Measurements from ENCODE around the gene LITAF. TPM values are rescaled to one million over a fixed set of nuclear protein-coding genes. Genes with fewer than 3 reads are reported as not detected.

LITAF gene
- total and polyA plus RNA-seq, 4 donors = 5.2 to 65.2 (median 36.0) TPM

GRCh38 chr16:11553371-11553770 is 33.3 kb downstream of the LITAF start:
- Histone ChIP-seq H3K4me1 (ENCODE audit: control insufficient read depth in 4 of 4, insufficient read depth in 4 of 4, low read length in 3 of 4) (peaks cover 2 to 22% (median 12%) of the 10 kb centered on the region in 4 donors), H3K27ac (ENCODE audit: low read depth in 1 of 2, low read length in 2 of 2) (peak overlapping the region; percentile 86 to 89), H3K4me3 (ENCODE audit: low read depth in 1 of 3, low read length in 3 of 3) (no peak overlapping the region), H3K27me3 (ENCODE audit: control insufficient read depth in 4 of 4, insufficient read depth in 4 of 4, low read length in 3 of 4) (no peaks in the 10 kb centered on the region), H3K36me3 (ENCODE audit: control insufficient read depth in 4 of 4, insufficient read depth in 3 of 4, low read depth in 1 of 4, low read length in 3 of 4) (peaks cover 9 to 27% (median 22%) of the 10 kb centered on the region in 4 donors), H3K9ac (ENCODE audit: low read depth in 1 of 2, low read length in 2 of 2) (no peak overlapping the region), H3K9me3 (ENCODE audit: control insufficient read depth in 4 of 4, low read length in 3 of 4) (peaks cover 0 to 2% (median 0%) of the 10 kb centered on the region in 4 donors)
- TF ChIP-seq EGR1 (IDR thresholded peaks at IDR 0.05; ENCODE audit: low read depth in 2 of 2) = no peak
- no peak for TF ChIP-seq ZBTB33 (IDR thresholded peaks at IDR 0.05)
- no peak for TF ChIP-seq TAF1 (conservative IDR thresholded peaks at IDR 0.05)
- no peak for TF ChIP-seq YY1 (IDR thresholded peaks at IDR 0.05)
- no peak for TF ChIP-seq REST (IDR thresholded peaks at IDR 0.05)
- no peak for TF ChIP-seq FOXA1 (IDR thresholded peaks at IDR 0.05)
- TF ChIP-seq ATF3 (IDR thresholded peaks at IDR 0.05) = no peak
- TF ChIP-seq SP1 (IDR thresholded peaks at IDR 0.05) = no peak
- no peak for TF ChIP-seq RAD21 (IDR thresholded peaks at IDR 0.05)
- no peak for TF ChIP-seq MAX (IDR thresholded peaks at IDR 0.05)
- no peak for TF ChIP-seq HNF4G (IDR thresholded peaks at IDR 0.05)
- no peak for TF ChIP-seq NR2F2 (IDR thresholded peaks at IDR 0.05)
- TF ChIP-seq HNF4A (conservative IDR thresholded peaks at IDR 0.05) = no peak
- TF ChIP-seq RXRA (IDR thresholded peaks at IDR 0.05) = no peak
- TF ChIP-seq GABPA (IDR thresholded peaks at IDR 0.05 in 1 of 2, conservative IDR thresholded peaks at IDR 0.05 in 1 of 2) = no peak
- TF ChIP-seq FOXA2 (IDR thresholded peaks at IDR 0.05) = no peak
- no peak for TF ChIP-seq JUND (IDR thresholded peaks at IDR 0.05)
- WGBS = 77% methylated on average over 11 of the region's 11 CpGs
- no peak for DNase-seq (ENCODE audit: low spot score)

- Histone ChIP-seq H3K4me1 (ENCODE audit: control insufficient read depth in 4 of 4, insufficient read depth in 4 of 4, low read length in 3 of 4) (peaks cover 2 to 22% (median 12%) of the 10 kb centered on the region in 4 donors), H3K36me3 (ENCODE audit: control insufficient read depth in 4 of 4, insufficient read depth in 3 of 4, low read depth in 1 of 4, low read length in 3 of 4) (peaks cover 11 to 35% (median 23%) of the 10 kb centered on the region in 4 donors), H3K27ac (ENCODE audit: low read depth in 1 of 2, low read length in 2 of 2) (peak overlapping the region; percentile 25 to 86), H3K4me3 (ENCODE audit: low read depth in 1 of 3, low read length in 3 of 3) (no peak overlapping the region), H3K9me3 (ENCODE audit: control insufficient read depth in 4 of 4, low read length in 3 of 4) (peaks cover 0 to 2% (median 0%) of the 10 kb centered on the region in 4 donors), H3K9ac (ENCODE audit: low read depth in 1 of 2, low read length in 2 of 2) (no peak overlapping the region), H3K27me3 (ENCODE audit: control insufficient read depth in 4 of 4, insufficient read depth in 4 of 4, low read length in 3 of 4) (no peaks in the 10 kb centered on the region)
- WGBS = 80% methylated on average over 8 of the region's 8 CpGs
- DNase-seq (ENCODE audit: low spot score) = no peak
- TF ChIP-seq FOXA2 (IDR thresholded peaks at IDR 0.05) = no peak
- TF ChIP-seq MAX (IDR thresholded peaks at IDR 0.05) = no peak
- TF ChIP-seq HNF4A (conservative IDR thresholded peaks at IDR 0.05) = no peak
- TF ChIP-seq NR2F2 (IDR thresholded peaks at IDR 0.05) = no peak
- TF ChIP-seq RXRA (IDR thresholded peaks at IDR 0.05) = no peak
- TF ChIP-seq GABPA (IDR thresholded peaks at IDR 0.05 in 1 of 2, conservative IDR thresholded peaks at IDR 0.05 in 1 of 2) = no peak
- TF ChIP-seq EGR1 (IDR thresholded peaks at IDR 0.05; ENCODE audit: low read depth in 2 of 2) = no peak
- TF ChIP-seq JUND (IDR thresholded peaks at IDR 0.05) = no peak
- no peak for TF ChIP-seq REST (IDR thresholded peaks at IDR 0.05)
- TF ChIP-seq HNF4G (IDR thresholded peaks at IDR 0.05) = no peak
- no peak for TF ChIP-seq TAF1 (conservative IDR thresholded peaks at IDR 0.05)
- TF ChIP-seq ZBTB33 (IDR thresholded peaks at IDR 0.05) = no peak
These were observed 34.3 kb downstream of the LITAF start for GRCh38 chr16:11552440-11552839.
